Epithelial cell of esophagus (primary cell): ENCODE data around the gene TMEM119.
A peak's percentile ranks its signal among the peaks of the same experiment; 100 is the strongest.

Experiments used
- DNase-seq: peaks from one replicate; pipeline ENCODE4 v3.0.0; 2010; ENCODE audit warnings: low read depth
- H3K4me3 ChIP-seq: 2 replicates; pipeline ENCODE4 v1.5.1; 2011; ENCODE audit warnings: mild to moderate bottlenecking, low read length, control low read depth
- TF ChIP-seq, protein P1 (sequence below): IDR thresholded peaks from 2 replicates; pipeline ENCODE4 v1.5.1; 2011; ENCODE audit warnings: low read depth, mild to moderate bottlenecking, low read length, control low read depth, inconsistent platforms; ENCODE audit not compliant: insufficient read depth; ENCODE audit errors: missing control alignments

TMEM119 gene

DNA sequence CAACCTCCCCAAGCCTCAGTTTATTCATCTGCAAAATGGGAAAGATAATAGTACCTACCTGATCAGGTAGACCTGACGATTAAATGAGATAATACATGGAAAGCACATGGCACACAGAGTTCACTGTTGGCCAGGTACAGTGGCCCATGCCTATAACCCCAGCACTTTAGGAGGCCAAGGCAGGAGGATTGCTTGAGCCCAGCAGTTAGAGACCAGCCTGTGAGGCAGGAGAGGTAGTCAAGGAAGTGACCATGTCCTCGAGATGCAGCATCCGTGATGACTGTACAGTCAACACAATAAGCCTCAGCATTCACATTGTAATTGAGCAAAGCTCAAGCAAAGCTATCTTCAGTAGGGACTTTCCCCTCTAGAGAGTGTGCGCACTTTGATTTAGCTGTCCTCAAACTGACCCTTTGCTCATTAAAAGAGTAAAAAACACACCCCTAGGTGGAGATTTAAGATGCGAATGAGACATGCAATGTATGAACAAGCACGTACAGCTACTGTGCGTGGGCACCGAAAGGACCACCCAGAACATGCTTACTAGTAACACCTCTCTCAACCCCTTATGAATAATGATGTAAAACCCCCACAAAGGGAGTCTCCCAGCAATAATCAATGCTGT lies 25.6 kb downstream of the TMEM119 start:
- no peak for DNase-seq

DNA sequence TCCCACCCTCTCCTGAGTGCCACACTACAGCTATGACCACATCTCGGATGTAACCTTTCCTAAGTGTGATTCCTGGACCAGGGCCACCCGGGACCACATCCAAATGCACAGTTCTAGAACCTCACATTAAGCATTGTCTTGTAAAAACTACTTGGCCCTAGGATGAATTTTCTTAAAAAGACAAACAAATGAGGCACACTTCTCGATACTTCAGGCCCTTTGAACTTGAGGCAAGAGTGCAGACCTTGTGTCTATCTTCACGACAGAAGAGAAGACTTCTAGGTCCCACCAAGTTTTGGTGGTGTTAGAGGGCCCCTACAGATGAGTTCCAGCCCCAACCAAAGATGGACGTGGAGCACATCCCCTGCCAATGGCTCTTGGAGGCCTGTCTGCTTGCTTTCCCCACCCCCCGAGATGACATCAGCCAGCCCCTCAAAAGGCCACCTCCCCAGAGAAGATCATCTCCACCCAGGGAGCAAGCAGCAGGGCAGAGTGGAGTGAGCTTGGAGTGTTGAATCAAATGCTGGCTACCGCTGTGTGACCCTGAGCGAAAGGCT lies 26.2 kb downstream of the TMEM119 start:
- TF ChIP-seq, protein P1, sequence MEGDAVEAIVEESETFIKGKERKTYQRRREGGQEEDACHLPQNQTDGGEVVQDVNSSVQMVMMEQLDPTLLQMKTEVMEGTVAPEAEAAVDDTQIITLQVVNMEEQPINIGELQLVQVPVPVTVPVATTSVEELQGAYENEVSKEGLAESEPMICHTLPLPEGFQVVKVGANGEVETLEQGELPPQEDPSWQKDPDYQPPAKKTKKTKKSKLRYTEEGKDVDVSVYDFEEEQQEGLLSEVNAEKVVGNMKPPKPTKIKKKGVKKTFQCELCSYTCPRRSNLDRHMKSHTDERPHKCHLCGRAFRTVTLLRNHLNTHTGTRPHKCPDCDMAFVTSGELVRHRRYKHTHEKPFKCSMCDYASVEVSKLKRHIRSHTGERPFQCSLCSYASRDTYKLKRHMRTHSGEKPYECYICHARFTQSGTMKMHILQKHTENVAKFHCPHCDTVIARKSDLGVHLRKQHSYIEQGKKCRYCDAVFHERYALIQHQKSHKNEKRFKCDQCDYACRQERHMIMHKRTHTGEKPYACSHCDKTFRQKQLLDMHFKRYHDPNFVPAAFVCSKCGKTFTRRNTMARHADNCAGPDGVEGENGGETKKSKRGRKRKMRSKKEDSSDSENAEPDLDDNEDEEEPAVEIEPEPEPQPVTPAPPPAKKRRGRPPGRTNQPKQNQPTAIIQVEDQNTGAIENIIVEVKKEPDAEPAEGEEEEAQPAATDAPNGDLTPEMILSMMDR: no peak
- H3K4me3 ChIP-seq: no peak overlapping the region
- no peak for DNase-seq

More for the DNA sequence above, 25.6 kb downstream of the TMEM119 start:
- TF ChIP-seq, protein P1: no peak
- H3K4me3 ChIP-seq: no peak overlapping the region

- H3K4me3 ChIP-seq: no peak overlapping the region
- TF ChIP-seq, protein P1: peak; percentile 22
- DNase-seq: peak; percentile 38
Measured at GRCh38 chr12:108570743-108571608, 26.9 kb downstream of the TMEM119 start.

GRCh38 chr12:108568338-108569154 lies 29.3 kb downstream of the TMEM119 start:
- no peak for DNase-seq
- H3K4me3 ChIP-seq: no peak overlapping the region

DNA sequence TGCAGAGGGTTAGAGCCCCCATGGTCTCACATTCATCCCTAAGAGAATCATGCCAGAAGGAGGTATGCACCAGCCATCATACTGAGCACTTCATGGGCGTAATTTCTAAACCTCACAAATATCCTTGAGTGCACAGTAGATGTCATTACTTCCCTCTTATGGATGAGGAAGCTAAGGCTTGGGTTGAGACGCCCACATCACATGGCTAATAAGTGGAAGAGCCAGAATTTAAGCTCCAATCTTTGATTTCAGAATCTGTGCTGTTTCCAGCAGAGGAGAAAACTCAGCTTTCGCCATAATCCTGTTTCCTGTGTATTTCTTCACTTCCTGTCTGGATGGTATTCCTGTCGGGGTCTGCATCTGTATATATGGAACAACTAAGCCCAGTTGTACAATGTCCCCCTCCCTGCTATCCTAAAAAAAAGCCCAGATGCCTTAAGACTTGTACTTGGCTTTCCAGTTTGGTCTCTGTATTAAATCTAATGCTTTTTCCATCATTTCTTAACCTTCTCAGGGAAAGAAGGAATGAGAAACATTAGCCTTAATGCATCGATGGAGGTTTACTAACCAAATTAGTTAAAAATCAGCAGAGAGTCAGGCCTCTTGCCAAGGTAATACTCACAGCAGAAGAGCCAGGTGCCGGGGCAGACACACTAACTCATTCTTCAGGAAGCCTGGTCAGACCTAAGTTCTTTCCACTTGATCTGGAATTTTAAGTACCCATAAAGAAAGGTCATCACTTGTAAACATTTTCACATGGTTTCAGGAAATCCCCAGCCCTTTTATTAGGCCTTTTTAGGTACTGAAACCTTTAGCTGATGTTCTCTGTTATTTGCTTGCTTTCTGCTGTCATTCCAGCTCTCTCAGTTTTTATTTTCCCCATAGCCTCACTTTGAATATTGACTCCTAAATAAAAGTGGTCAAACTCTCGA lies 30.2 kb downstream of the TMEM119 start:
- TF ChIP-seq, protein P1: no peak
- no peak overlapping the region for H3K4me3 ChIP-seq
- no peak for DNase-seq

More at GRCh38 chr12:108568338-108569154, 29.3 kb downstream of the TMEM119 start:
- TF ChIP-seq, protein P1: no peak
